IMR-90 (cell line): ENCODE data around the gene OR2AP1.

Source experiments
- CTCF ChIP-seq: conservative IDR thresholded peaks from 2 replicates; pipeline ENCODE4 v1.5.1; 2012; ENCODE audit warnings: mild to moderate bottlenecking, low read depth, low read length, improper control_type of control experiment
- MXI1 ChIP-seq: IDR thresholded peaks from 2 replicates; pipeline ENCODE4 v1.6.1; 2012; ENCODE audit warnings: low read depth, mild to moderate bottlenecking, low read length, moderate library complexity, borderline replicate concordance

- TF ChIP-seq CTCF: peak; percentile 97
- TF ChIP-seq MXI1: peak; percentile 38; the same call in 1 of the 2 replicates
Measured at GRCh38 chr12:55619354-55620138, 47.3 kb downstream of the OR2AP1 start.
